Sigmoid colon (tissue), 7 donors: ENCODE results near the gene SINHCAF. TPM values are rescaled to one million over a fixed set of nuclear protein-coding genes. Genes with fewer than 3 reads are reported as not detected.
"Not testable (repeated sequence)": the region's sequence is repeated elsewhere in the genome, so short reads cannot be mapped to it uniquely, and the experiment has no call there.

ENCODE experiments used
- DNase-seq: peaks from one replicate; pipeline ENCODE4 v3.0.0-alpha.2; 2019
- H3K27ac ChIP-seq, 4 donors: fragments of 200-600 bp; sonication (generic); one replicate each; pipeline ENCODE4 v1.5.1; 2016 to 2019; ENCODE audit warnings: mild to moderate bottlenecking in 1 of 4
- H3K27me3 ChIP-seq, 3 donors: fragments of 200-600 bp; sonication (generic); one replicate each; pipeline ENCODE4 v1.5.1; 2019; ENCODE audit warnings: mild to moderate bottlenecking in 1 of 3
- H3K36me3 ChIP-seq, 4 donors: fragments of 200-600 bp; sonication (generic); one replicate each; pipeline ENCODE4 v1.5.1; 2016 to 2019
- H3K4me1 ChIP-seq, 4 donors: fragments of 200-600 bp; sonication (generic); one replicate each; pipeline ENCODE4 v1.5.1; 2017 to 2019
- H3K4me3 ChIP-seq, 4 donors: fragments of 200-600 bp; sonication (generic); one replicate each; pipeline ENCODE4 v1.5.1; 2017 to 2019; ENCODE audit warnings: mild to moderate bottlenecking in 2 of 4, moderate library complexity in 1 of 4
- H3K9me3 ChIP-seq, 4 donors: fragments of 200-600 bp in 3 of 4; sonication (generic) in 3 of 4; one replicate each; pipeline versions ENCODE4 v1.5.1 to v1.6.1; 2013 to 2019
- CTCF ChIP-seq, 4 experiments: fragments of 450-650 bp in 3 of 4; fragments of 200-600 bp in 1 of 4; IDR thresholded peaks; one replicate each; pipeline ENCODE4 v1.5.1; 2016 to 2019; ENCODE audit warnings: antibody characterized with exemption in 4 of 4, mild to moderate bottlenecking in 3 of 4, moderate library complexity in 2 of 4
- EP300 ChIP-seq, 4 donors: sonication (generic); formaldehyde crosslinking; IDR thresholded peaks; one replicate each; pipeline ENCODE4 v1.6.1; 2017; ENCODE audit warnings: antibody characterized with exemption in 4 of 4
- POLR2A ChIP-seq, 2 donors: fragments of 450-650 bp; IDR thresholded peaks; one replicate each; pipeline ENCODE4 v1.6.1; 2016; ENCODE audit warnings: antibody characterized with exemption in 2 of 2, mild to moderate bottlenecking in 2 of 2, moderate library complexity in 2 of 2
- POLR2AphosphoS5 ChIP-seq, 4 donors: sonication (generic); formaldehyde crosslinking; IDR thresholded peaks; one replicate each; pipeline ENCODE4 v1.6.1; 2017; ENCODE audit warnings: antibody characterized with exemption in 4 of 4
- WGBS, 2 donors: extraction: QIAGEN DNeasy Blood & Tissue Kit; methylation state at CpG; one replicate each; pipeline ENCODE4 v1.1.7; 2013; 5-methylcytosine and 5-hydroxymethylcytosine counted together
- intact Hi-C: fragments of 100-400 bp; cut with DNase I; formaldehyde crosslinking; loops from one replicate; pipeline ENCODE4 v1.15.1; 2023
- polyA plus RNA-seq, 3 donors: library from polyadenylated mRNA; stranded (reverse); fragments of 200-250 nt; gene quantifications; one replicate each; pipeline ENCODE4 v1.2.3, GENCODE V29; 2013
- total RNA-seq, 4 donors: library from RNA; depleted of rRNA; stranded (reverse); fragments of >200 nt; gene quantifications; one replicate each; pipeline ENCODE4 v1.1.0, GENCODE V29; 2016
- donor health status: healthy with polysubstance abuse.
- donor health status: Bipolar disorder and iron deficiency.
- donor health status: healthy.

Gene SINHCAF
- 10 to 100 TPM; 38.2 to 68.4 (median 51.8) TPM for total RNA-seq
- 10 to 100 TPM; 31.1 to 53.9 (median 51.7) TPM for polyA plus RNA-seq

GRCh38 chr12:31325877-31326631 is at the start of gene SINHCAF:
TSS of gene SINHCAF (minus strand) at chr12:31326150. CDS start at chr12:31298204, 27,946 bp downstream.
- Histone ChIP-seq H3K36me3 (no peaks in the 10 kb centered on the region), H3K4me1 (peaks cover 0 to 14% (median 3%) of the 10 kb centered on the region in 4 donors), H3K4me3 (peak within 1 kb of the TSS; percentile 71 to 88 (median 75)), H3K27me3 (no peaks in the 10 kb centered on the region), H3K9me3 (no peaks in the 10 kb centered on the region), H3K27ac (peak within 1 kb of the TSS; percentile 90 to 96 (median 94))
- TF ChIP-seq EP300 (IDR thresholded peaks at IDR 0.05), result peak in 2 of 4 donors; percentile 39 to 40
- peak; percentile 86 to 93 for TF ChIP-seq POLR2A (IDR thresholded peaks at IDR 0.05)
- TF ChIP-seq POLR2AphosphoS5 (IDR thresholded peaks at IDR 0.05), result peak; percentile 92 to 99 (median 96)
- no peak for TF ChIP-seq CTCF (IDR thresholded peaks at IDR 0.05)
- WGBS, 2 donors, result 0% methylated on average over 55 of the region's 55 CpGs
- intact Hi-C loops, result loop anchor here (5.0 kb wide), 2 partner anchors 331 to 401 kb away; partner anchors contain the start of genes AMN1 and ETFBKMT
- DNase-seq, result peak; percentile 100

- H3K4me3 ChIP-seq, H3K9me3 ChIP-seq, H3K27ac ChIP-seq, intact Hi-C loops, DNase-seq, H3K4me1 ChIP-seq, H3K36me3 ChIP-seq, H3K27me3 ChIP-seq: not testable (repeated sequence)
- 88 to 89% methylated on average over 6 of the region's 6 CpGs for WGBS, 2 donors
These were observed 49.5 kb upstream of the SINHCAF start for GRCh38 chr12:31375422-31375821.

- Histone ChIP-seq H3K4me3 (no peak overlapping the region), H3K9me3 (no peaks in the 10 kb centered on the region), H3K4me1 (peaks cover 0 to 7% (median 3%) of the 10 kb centered on the region in 4 donors), H3K27me3 (no peaks in the 10 kb centered on the region), H3K36me3 (no peaks in the 10 kb centered on the region), H3K27ac (no peak overlapping the region)
- 20 to 81% methylated on average over 2 of the region's 2 CpGs for WGBS, 2 donors
- intact Hi-C loops, result no loop called here
- no peak for DNase-seq
- TF ChIP-seq EP300 (IDR thresholded peaks at IDR 0.05), result no peak
- no peak for TF ChIP-seq CTCF (IDR thresholded peaks at IDR 0.05)
- no peak for TF ChIP-seq POLR2A (IDR thresholded peaks at IDR 0.05)
- TF ChIP-seq POLR2AphosphoS5 (IDR thresholded peaks at IDR 0.05), result no peak
These were observed 45.3 kb upstream of the SINHCAF start for GRCh38 chr12:31371256-31371620.

- no peaks in the 10 kb centered on the region for H3K36me3 ChIP-seq
- TF ChIP-seq EP300 (IDR thresholded peaks at IDR 0.05) (no peak), CTCF (IDR thresholded peaks at IDR 0.05) (no peak), POLR2A (IDR thresholded peaks at IDR 0.05) (no peak), POLR2AphosphoS5 (IDR thresholded peaks at IDR 0.05) (no peak)
- peak overlapping the region in 2 of 4 donors; percentile 5 to 26 for H3K27ac ChIP-seq
- H3K27me3 ChIP-seq, result no peaks in the 10 kb centered on the region
- H3K4me3 ChIP-seq, result peak overlapping the region in 3 of 4 donors; percentile 16 to 30 (median 26)
- 15 to 52% methylated on average over 10 of the region's 10 CpGs for WGBS, 2 donors
- peaks cover 0 to 7% (median 3%) of the 10 kb centered on the region in 4 donors for H3K4me1 ChIP-seq
- intact Hi-C loops, result no loop called here
- no peak for DNase-seq
- H3K9me3 ChIP-seq, result no peaks in the 10 kb centered on the region
These were observed 44.7 kb upstream of the SINHCAF start for GRCh38 chr12:31370531-31371255.
